ENCODE measurements around the gene SELENOO.

SELENOO gene

GRCh38 chr22:50173311-50173982 lies 27.4 kb upstream of the SELENOO start:
- no peak for TF ChIP-seq YY1 (IDR thresholded peaks at IDR 0.05; ENCODE audit: low read depth)

- TF ChIP-seq CREB1 (IDR thresholded peaks at IDR 0.05; ENCODE audit: low read depth): no peak
- no peak for TF ChIP-seq MAX (IDR thresholded peaks at IDR 0.05)
- TF ChIP-seq FOXM1 (IDR thresholded peaks at IDR 0.05; ENCODE audit: borderline replicate concordance, low read depth): no peak
- TF ChIP-seq USF1 (IDR thresholded peaks at IDR 0.05): no peak
- TF ChIP-seq YY1 (IDR thresholded peaks at IDR 0.05; ENCODE audit: low read depth): no peak
- TF ChIP-seq ZBTB7A (IDR thresholded peaks at IDR 0.05; ENCODE audit: low read depth): no peak
- no peak for TF ChIP-seq NFIC (IDR thresholded peaks at IDR 0.05)
- no peak for TF ChIP-seq EP300 (IDR thresholded peaks at IDR 0.05; ENCODE audit: borderline replicate concordance)
These were observed 26.8 kb upstream of the SELENOO start for GRCh38 chr22:50173983-50174355.

GRCh38 chr22:50174382-50175190 lies 26.2 kb upstream of the SELENOO start:
- TF ChIP-seq YY1 (IDR thresholded peaks at IDR 0.05; ENCODE audit: low read depth) (no peak), CREB1 (IDR thresholded peaks at IDR 0.05; ENCODE audit: low read depth) (no peak), FOXM1 (IDR thresholded peaks at IDR 0.05; ENCODE audit: borderline replicate concordance, low read depth) (no peak), REST (IDR thresholded peaks at IDR 0.05; ENCODE audit: low read depth) (no peak), TCF12 (IDR thresholded peaks at IDR 0.05; ENCODE audit: low read depth) (no peak), USF1 (IDR thresholded peaks at IDR 0.05) (no peak), TAF1 (IDR thresholded peaks at IDR 0.05; ENCODE audit: low read depth) (no peak), NFIC (IDR thresholded peaks at IDR 0.05) (no peak), EP300 (IDR thresholded peaks at IDR 0.05; ENCODE audit: borderline replicate concordance) (no peak), EGR1 (IDR thresholded peaks at IDR 0.05) (no peak), RAD21 (IDR thresholded peaks at IDR 0.05; ENCODE audit: low read depth) (no peak), ZBTB7A (IDR thresholded peaks at IDR 0.05; ENCODE audit: low read depth) (no peak), TEAD4 (IDR thresholded peaks at IDR 0.05) (no peak), CEBPB (IDR thresholded peaks at IDR 0.05) (no peak)

- TF ChIP-seq TCF12 (IDR thresholded peaks at IDR 0.05; ENCODE audit: low read depth) (no peak), EP300 (IDR thresholded peaks at IDR 0.05; ENCODE audit: borderline replicate concordance) (no peak), EGR1 (IDR thresholded peaks at IDR 0.05) (no peak), CEBPB (IDR thresholded peaks at IDR 0.05) (no peak), TAF1 (IDR thresholded peaks at IDR 0.05; ENCODE audit: low read depth) (no peak), NFIC (IDR thresholded peaks at IDR 0.05) (no peak), REST (IDR thresholded peaks at IDR 0.05; ENCODE audit: low read depth) (no peak), ZBTB7A (IDR thresholded peaks at IDR 0.05; ENCODE audit: low read depth) (no peak), RAD21 (IDR thresholded peaks at IDR 0.05; ENCODE audit: low read depth) (no peak), TEAD4 (IDR thresholded peaks at IDR 0.05) (no peak), YY1 (IDR thresholded peaks at IDR 0.05; ENCODE audit: low read depth) (no peak), CREB1 (IDR thresholded peaks at IDR 0.05; ENCODE audit: low read depth) (no peak), FOXM1 (IDR thresholded peaks at IDR 0.05; ENCODE audit: borderline replicate concordance, low read depth) (no peak), MAX (IDR thresholded peaks at IDR 0.05) (no peak)
These were observed 25.7 kb upstream of the SELENOO start for GRCh38 chr22:50175191-50175461.

- TF ChIP-seq EP300 (IDR thresholded peaks at IDR 0.05; ENCODE audit: borderline replicate concordance) (no peak), TEAD4 (IDR thresholded peaks at IDR 0.05) (no peak), NFIC (IDR thresholded peaks at IDR 0.05) (no peak), RAD21 (IDR thresholded peaks at IDR 0.05; ENCODE audit: low read depth) (no peak), EGR1 (IDR thresholded peaks at IDR 0.05) (no peak), FOXM1 (IDR thresholded peaks at IDR 0.05; ENCODE audit: borderline replicate concordance, low read depth) (no peak), REST (IDR thresholded peaks at IDR 0.05; ENCODE audit: low read depth) (no peak), CREB1 (IDR thresholded peaks at IDR 0.05; ENCODE audit: low read depth) (no peak), YY1 (IDR thresholded peaks at IDR 0.05; ENCODE audit: low read depth) (no peak), USF1 (IDR thresholded peaks at IDR 0.05) (no peak), ZBTB7A (IDR thresholded peaks at IDR 0.05; ENCODE audit: low read depth) (no peak), CEBPB (IDR thresholded peaks at IDR 0.05) (no peak), MAX (IDR thresholded peaks at IDR 0.05) (no peak), TAF1 (IDR thresholded peaks at IDR 0.05; ENCODE audit: low read depth) (no peak)
These were observed 24.6 kb upstream of the SELENOO start for GRCh38 chr22:50175921-50176849.

Data from Ishikawa (cell line).